ENCODE data around the gene XXYLT1.

The XXYLT1 gene

GRCh38 chr3:195075199-195075940 lies 195.6 kb downstream of the XXYLT1 start:
- Histone ChIP-seq H3K9me3 (ENCODE audit: control insufficient read depth, insufficient read depth, low read length) (no peaks in the 10 kb centered on the region), H3K4me1 (ENCODE audit: control insufficient read depth, low read length) (peaks cover 6% of the 10 kb centered on the region), H3K79me2 (ENCODE audit: control insufficient read depth, low read length) (no peaks in the 10 kb centered on the region), H3K9me2 (replicated peaks; ENCODE audit: control insufficient read depth, low read length) (no peaks in the 10 kb centered on the region), H3K4me2 (ENCODE audit: low read length) (no peak overlapping the region), H3K4me3 (ENCODE audit: low read length) (no peak overlapping the region), H3F3A (ENCODE audit: control insufficient read depth, insufficient read depth) (no peaks in the 10 kb centered on the region), H3K36me3 (ENCODE audit: control insufficient read depth, low read length) (no peaks in the 10 kb centered on the region), H3K27me3 (ENCODE audit: control insufficient read depth, low read length) (no peaks in the 10 kb centered on the region), H4K20me1 (ENCODE audit: control insufficient read depth, insufficient read depth, low read depth, low read length) (peaks cover 6% of the 10 kb centered on the region; the same call in 1 of the 2 replicates), H3K27ac (ENCODE audit: low read depth, low read length) (no peak overlapping the region)
- TF ChIP-seq CTCF (IDR thresholded peaks at IDR 0.05; ENCODE audit: low read depth, low read length, poor library complexity, severe bottlenecking) (no peak), EZH2phosphoT487 (IDR thresholded peaks at IDR 0.05; ENCODE audit: borderline replicate concordance, low read length) (no peak)

GRCh38 chr3:195073866-195074860 lies 196.8 kb downstream of the XXYLT1 start:
- H3F3A ChIP-seq (ENCODE audit: control insufficient read depth, insufficient read depth): no peaks in the 10 kb centered on the region
- H3K4me3 ChIP-seq (ENCODE audit: low read length): no peak overlapping the region
- no peaks in the 10 kb centered on the region for H3K9me2 ChIP-seq (replicated peaks; ENCODE audit: control insufficient read depth, low read length)
- no peaks in the 10 kb centered on the region for H3K27me3 ChIP-seq (ENCODE audit: control insufficient read depth, low read length)
- TF ChIP-seq EZH2phosphoT487 (IDR thresholded peaks at IDR 0.05; ENCODE audit: borderline replicate concordance, low read length) (no peak), CTCF (IDR thresholded peaks at IDR 0.05; ENCODE audit: low read depth, low read length, poor library complexity, severe bottlenecking) (no peak)
- H3K9me3 ChIP-seq (ENCODE audit: control insufficient read depth, insufficient read depth, low read length): no peaks in the 10 kb centered on the region
- peaks cover 5% of the 10 kb centered on the region; the same call in 1 of the 2 replicates for H4K20me1 ChIP-seq (ENCODE audit: control insufficient read depth, insufficient read depth, low read depth, low read length)
- H3K27ac ChIP-seq (ENCODE audit: low read depth, low read length): no peak overlapping the region
- H3K4me2 ChIP-seq (ENCODE audit: low read length): no peak overlapping the region
- no peaks in the 10 kb centered on the region for H3K4me1 ChIP-seq (ENCODE audit: control insufficient read depth, low read length)
- no peaks in the 10 kb centered on the region for H3K36me3 ChIP-seq (ENCODE audit: control insufficient read depth, low read length)
- H3K79me2 ChIP-seq (ENCODE audit: control insufficient read depth, low read length): no peaks in the 10 kb centered on the region

DNA sequence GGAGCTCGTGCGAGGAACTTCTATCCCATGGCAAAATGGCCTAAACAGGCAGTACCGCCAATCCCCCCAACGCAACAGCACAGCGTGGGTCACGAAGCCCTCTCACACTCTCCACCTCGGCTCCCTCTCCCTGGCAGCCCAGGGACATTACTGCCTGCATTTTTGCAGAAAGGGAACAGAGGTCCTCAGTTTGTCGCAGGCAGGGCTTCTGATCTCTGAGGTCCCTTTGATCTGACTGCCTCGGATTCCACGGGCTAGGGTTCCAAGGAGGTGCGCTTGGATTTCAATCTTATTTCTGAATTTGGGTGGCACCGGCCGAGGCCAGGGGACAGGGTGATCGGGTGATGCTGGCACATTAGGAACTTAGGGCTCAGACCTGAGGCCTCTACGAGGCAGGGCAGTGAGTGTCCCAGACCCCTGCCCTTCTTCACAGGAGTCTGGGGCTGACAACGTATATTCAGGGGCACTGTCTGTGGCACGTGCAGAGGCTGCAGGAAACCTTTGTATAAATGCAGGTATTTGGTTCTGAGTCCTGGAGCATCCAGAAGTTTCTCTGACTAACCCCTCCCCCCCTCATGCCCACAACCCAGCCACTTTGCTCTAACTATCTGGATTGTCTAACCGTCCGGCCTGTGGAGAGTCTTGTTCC lies 197.9 kb downstream of the XXYLT1 start:
- no peak overlapping the region for H3K4me2 ChIP-seq (ENCODE audit: low read length)
- H4K20me1 ChIP-seq (ENCODE audit: control insufficient read depth, insufficient read depth, low read depth, low read length): no peaks in the 10 kb centered on the region
- no peaks in the 10 kb centered on the region for H3K4me1 ChIP-seq (ENCODE audit: control insufficient read depth, low read length)
- no peaks in the 10 kb centered on the region for H3F3A ChIP-seq (ENCODE audit: control insufficient read depth, insufficient read depth)
- H3K9me3 ChIP-seq (ENCODE audit: control insufficient read depth, insufficient read depth, low read length): no peaks in the 10 kb centered on the region
- no peaks in the 10 kb centered on the region for H3K79me2 ChIP-seq (ENCODE audit: control insufficient read depth, low read length)
- no peak for TF ChIP-seq EZH2phosphoT487 (IDR thresholded peaks at IDR 0.05; ENCODE audit: borderline replicate concordance, low read length)
- no peak for TF ChIP-seq CTCF (IDR thresholded peaks at IDR 0.05; ENCODE audit: low read depth, low read length, poor library complexity, severe bottlenecking)
- no peak overlapping the region for H3K27ac ChIP-seq (ENCODE audit: low read depth, low read length)
- H3K4me3 ChIP-seq (ENCODE audit: low read length): no peak overlapping the region
- H3K36me3 ChIP-seq (ENCODE audit: control insufficient read depth, low read length): no peaks in the 10 kb centered on the region; the same call in 1 of the 2 replicates
- H3K9me2 ChIP-seq (replicated peaks; ENCODE audit: control insufficient read depth, low read length): no peaks in the 10 kb centered on the region
- no peaks in the 10 kb centered on the region for H3K27me3 ChIP-seq (ENCODE audit: control insufficient read depth, low read length)

All from DOHH2 (cell line).